HepG2 (cell line): Measurements from ENCODE around the gene RPS2. TPM values are rescaled to one million over a fixed set of nuclear protein-coding genes. Genes with fewer than 3 reads are reported as not detected.
A peak's percentile ranks its signal among the peaks of the same experiment; 100 is the strongest.

Source experiments
- BHLHE40 ChIP-seq: IDR thresholded peaks from 2 replicates; pipeline ENCODE4 v1.6.1; 2011; ENCODE audit warnings: low read length, improper control_type of control experiment
- CCDC6 ChIP-seq: sonication (generic); formaldehyde crosslinking; IDR thresholded peaks from 2 replicates; pipeline ENCODE4 v1.8.1; 2022; ENCODE audit warnings: mild to moderate bottlenecking, missing genetic modification reagents, moderate library complexity
- DNMT3B ChIP-seq: conservative IDR thresholded peaks from 2 replicates; pipeline ENCODE4 v1.6.1; 2016; ENCODE audit warnings: missing biosample characterization, control low read depth
- MEIS2 ChIP-seq: sonication (generic); formaldehyde crosslinking; IDR thresholded peaks from 2 replicates; pipeline ENCODE4 v1.9.0; 2021; ENCODE audit warnings: mild to moderate bottlenecking, missing genetic modification reagents
- POLR2A ChIP-seq, 2 experiments: IDR thresholded peaks; 2 replicates each; pipeline ENCODE4 v1.6.1; 2011; ENCODE audit warnings: low read depth in 2 of 2, low read length in 2 of 2, mild to moderate bottlenecking in 1 of 2, moderate library complexity in 1 of 2; ENCODE audit not compliant: insufficient read depth in 1 of 2
- PPARG ChIP-seq: conservative IDR thresholded peaks from 2 replicates; pipeline ENCODE4 v1.6.1; 2016; ENCODE audit warnings: missing biosample characterization, missing genetic modification reagents
- SIN3B ChIP-seq: fragments of 150-350 bp; IDR thresholded peaks from 2 replicates; pipeline ENCODE4 v1.6.1; 2014; ENCODE audit warnings: low read length
- SNAPC2 ChIP-seq: sonication (generic); formaldehyde crosslinking; IDR thresholded peaks from 2 replicates; pipeline ENCODE4 v1.8.1; 2022; ENCODE audit warnings: mild to moderate bottlenecking, missing genetic modification reagents
- SP5 ChIP-seq: IDR thresholded peaks from 2 replicates; pipeline ENCODE4 v1.6.1; 2016; ENCODE audit warnings: low read depth, borderline replicate concordance
- ZBTB21 ChIP-seq: sonication (generic); formaldehyde crosslinking; IDR thresholded peaks from 2 replicates; pipeline ENCODE4 v1.4.0; 2020; ENCODE audit warnings: missing genetic modification reagents
- ZIK1 ChIP-seq: sonication (generic); formaldehyde crosslinking; IDR thresholded peaks from 2 replicates; pipeline ENCODE4 v1.5.0; 2020; ENCODE audit warnings: mild to moderate bottlenecking, low read depth, missing genetic modification reagents, borderline replicate concordance
- ZNF282 ChIP-seq: fragments of 450-650 bp; IDR thresholded peaks from 2 replicates; pipeline ENCODE4 v1.6.1; 2018; ENCODE audit not compliant: partially characterized antibody
- ZNF335 ChIP-seq: sonication (generic); formaldehyde crosslinking; IDR thresholded peaks from 2 replicates; pipeline ENCODE4 v1.4.0; 2020; ENCODE audit warnings: missing genetic modification reagents
- ZNF605 ChIP-seq: sonication (generic); formaldehyde crosslinking; IDR thresholded peaks from 2 replicates; pipeline ENCODE4 v1.8.0; 2022; ENCODE audit warnings: mild to moderate bottlenecking, missing genetic modification reagents
- ZNF713 ChIP-seq: sonication (generic); formaldehyde crosslinking; IDR thresholded peaks from 2 replicates; pipeline ENCODE4 v1.4.0; 2020; ENCODE audit warnings: mild to moderate bottlenecking, missing genetic modification reagents
- ZNF772 ChIP-seq: sonication (generic); formaldehyde crosslinking; IDR thresholded peaks from 2 replicates; pipeline ENCODE4 v1.5.0; 2020; ENCODE audit warnings: mild to moderate bottlenecking, missing genetic modification reagents
- ZSCAN30 ChIP-seq: sonication (generic); formaldehyde crosslinking; IDR thresholded peaks from 2 replicates; pipeline ENCODE4 v1.5.0; 2020; ENCODE audit warnings: mild to moderate bottlenecking, missing genetic modification reagents
- polyA plus RNA-seq, 8 experiments: library from polyadenylated mRNA; depleted of rRNA in 3 of 8; stranded (reverse) in 7 of 8; unstranded in 1 of 8; fragments of >200 nt; fragmentation: Illumina TruSeq in 4 of 8; extraction: Trizol in 4 of 8; gene quantifications; 2 replicates each; pipeline versions ENCODE4 v1.2.1 to v1.2.3, GENCODE V29; 2011 to 2016; ENCODE audit warnings: low read depth in 4 of 8, missing spikeins in 1 of 8, mixed read lengths in 1 of 8; ENCODE audit not compliant: insufficient read depth in 1 of 8
- total RNA-seq, 5 experiments: library from RNA; depleted of rRNA; stranded (reverse); fragments of >200 nt; fragmentation: Illumina TruSeq; extraction: Trizol; gene quantifications; 2 replicates each; pipeline ENCODE4 v1.2.3, GENCODE V29; 2016; ENCODE audit warnings: low read depth in 1 of 5
- TF ChIP-seq, protein P1 (sequence below): sonication (generic); formaldehyde crosslinking; IDR thresholded peaks from 2 replicates; pipeline ENCODE4 v1.4.0; 2020; ENCODE audit warnings: mild to moderate bottlenecking, missing genetic modification reagents, borderline replicate concordance
- TF ChIP-seq, protein P2 (sequence below): sonication (generic); formaldehyde crosslinking; IDR thresholded peaks from 2 replicates; pipeline ENCODE4 v1.8.1; 2023; ENCODE audit warnings: mild to moderate bottlenecking, moderate library complexity, missing genetic modification reagents
- TF ChIP-seq, protein P3 (sequence below): sonication (generic); formaldehyde crosslinking; IDR thresholded peaks from 2 replicates; pipeline ENCODE4 v1.4.0; 2020; ENCODE audit warnings: mild to moderate bottlenecking, low read depth, missing genetic modification reagents
- TF ChIP-seq, protein P4 (sequence below): sonication (generic); formaldehyde crosslinking; IDR thresholded peaks from 2 replicates; pipeline ENCODE4 v1.8.0; 2023; ENCODE audit warnings: mild to moderate bottlenecking, missing genetic modification reagents

The RPS2 gene
- total and polyA plus RNA-seq, 2 of the 13 experiments (the other 11 are each of a cell fraction or from before 2014, with no cell fraction given), result 1,908 to 4,514 TPM

GRCh38 chr16:1963806-1964505 is 670 bp downstream of the RPS2 start (continued):
- TF ChIP-seq, protein P1, sequence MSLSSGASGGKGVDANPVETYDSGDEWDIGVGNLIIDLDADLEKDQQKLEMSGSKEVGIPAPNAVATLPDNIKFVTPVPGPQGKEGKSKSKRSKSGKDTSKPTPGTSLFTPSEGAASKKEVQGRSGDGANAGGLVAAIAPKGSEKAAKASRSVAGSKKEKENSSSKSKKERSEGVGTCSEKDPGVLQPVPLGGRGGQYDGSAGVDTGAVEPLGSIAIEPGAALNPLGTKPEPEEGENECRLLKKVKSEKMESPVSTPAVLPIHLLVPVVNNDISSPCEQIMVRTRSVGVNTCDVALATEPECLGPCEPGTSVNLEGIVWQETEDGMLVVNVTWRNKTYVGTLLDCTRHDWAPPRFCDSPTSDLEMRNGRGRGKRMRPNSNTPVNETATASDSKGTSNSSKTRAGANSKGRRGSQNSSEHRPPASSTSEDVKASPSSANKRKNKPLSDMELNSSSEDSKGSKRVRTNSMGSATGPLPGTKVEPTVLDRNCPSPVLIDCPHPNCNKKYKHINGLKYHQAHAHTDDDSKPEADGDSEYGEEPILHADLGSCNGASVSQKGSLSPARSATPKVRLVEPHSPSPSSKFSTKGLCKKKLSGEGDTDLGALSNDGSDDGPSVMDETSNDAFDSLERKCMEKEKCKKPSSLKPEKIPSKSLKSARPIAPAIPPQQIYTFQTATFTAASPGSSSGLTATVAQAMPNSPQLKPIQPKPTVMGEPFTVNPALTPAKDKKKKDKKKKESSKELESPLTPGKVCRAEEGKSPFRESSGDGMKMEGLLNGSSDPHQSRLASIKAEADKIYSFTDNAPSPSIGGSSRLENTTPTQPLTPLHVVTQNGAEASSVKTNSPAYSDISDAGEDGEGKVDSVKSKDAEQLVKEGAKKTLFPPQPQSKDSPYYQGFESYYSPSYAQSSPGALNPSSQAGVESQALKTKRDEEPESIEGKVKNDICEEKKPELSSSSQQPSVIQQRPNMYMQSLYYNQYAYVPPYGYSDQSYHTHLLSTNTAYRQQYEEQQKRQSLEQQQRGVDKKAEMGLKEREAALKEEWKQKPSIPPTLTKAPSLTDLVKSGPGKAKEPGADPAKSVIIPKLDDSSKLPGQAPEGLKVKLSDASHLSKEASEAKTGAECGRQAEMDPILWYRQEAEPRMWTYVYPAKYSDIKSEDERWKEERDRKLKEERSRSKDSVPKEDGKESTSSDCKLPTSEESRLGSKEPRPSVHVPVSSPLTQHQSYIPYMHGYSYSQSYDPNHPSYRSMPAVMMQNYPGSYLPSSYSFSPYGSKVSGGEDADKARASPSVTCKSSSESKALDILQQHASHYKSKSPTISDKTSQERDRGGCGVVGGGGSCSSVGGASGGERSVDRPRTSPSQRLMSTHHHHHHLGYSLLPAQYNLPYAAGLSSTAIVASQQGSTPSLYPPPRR (CRISPR knock-in tag), result no peak
- TF ChIP-seq SNAPC2 (CRISPR knock-in tag) (peak; percentile 85), ZNF772 (CRISPR knock-in tag) (no peak), MEIS2 (CRISPR knock-in tag) (no peak), ZBTB21 (CRISPR knock-in tag) (no peak), ZNF605 (CRISPR knock-in tag) (0 out of 2 replicates have a peak, but pooled peaks have one; percentile 5), POLR2A (IDR thresholded peaks at IDR 0.05; ENCODE audit: insufficient read depth in 1 of 2, low read depth in 2 of 2, low read length in 2 of 2) (0 out of 4 replicates have a peak, but pooled peaks of 1 of the 2 experiments have one; percentile 24), ZNF282 (no peak), ZSCAN30 (no peak), ZNF335 (CRISPR knock-in tag) (0 out of 2 replicates have a peak, but pooled peaks have one; percentile 2), DNMT3B (no peak), BHLHE40 (no peak), ZNF713 (CRISPR knock-in tag) (no peak), CCDC6 (CRISPR knock-in tag) (no peak), ZIK1 (CRISPR knock-in tag) (no peak), SP5 (CRISPR knock-in tag) (no peak), SIN3B (no peak), PPARG (CRISPR knock-in tag) (no peak)
- TF ChIP-seq, protein P2, sequence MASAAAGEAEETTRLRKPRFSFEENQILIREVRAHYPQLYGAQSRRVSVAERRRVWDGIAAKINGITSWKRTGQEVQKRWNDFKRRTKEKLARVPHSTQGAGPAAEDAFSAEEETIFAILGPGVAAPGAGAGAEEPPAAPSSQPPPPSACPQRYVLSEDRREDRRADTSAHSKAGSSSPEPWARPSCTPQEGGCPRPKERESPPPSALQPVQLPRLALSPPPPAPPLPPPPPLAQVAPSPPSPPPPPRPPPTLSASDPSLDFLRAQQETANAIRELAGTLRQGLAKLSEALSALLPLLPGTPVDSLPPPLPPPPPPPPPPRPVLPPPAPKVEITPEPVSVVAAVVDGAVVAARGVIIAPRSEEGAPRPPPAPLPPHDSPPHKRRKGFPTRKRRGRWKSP (CRISPR knock-in tag), result 0 out of 2 replicates have a peak, but pooled peaks have one; percentile 16
- TF ChIP-seq, protein P3, sequence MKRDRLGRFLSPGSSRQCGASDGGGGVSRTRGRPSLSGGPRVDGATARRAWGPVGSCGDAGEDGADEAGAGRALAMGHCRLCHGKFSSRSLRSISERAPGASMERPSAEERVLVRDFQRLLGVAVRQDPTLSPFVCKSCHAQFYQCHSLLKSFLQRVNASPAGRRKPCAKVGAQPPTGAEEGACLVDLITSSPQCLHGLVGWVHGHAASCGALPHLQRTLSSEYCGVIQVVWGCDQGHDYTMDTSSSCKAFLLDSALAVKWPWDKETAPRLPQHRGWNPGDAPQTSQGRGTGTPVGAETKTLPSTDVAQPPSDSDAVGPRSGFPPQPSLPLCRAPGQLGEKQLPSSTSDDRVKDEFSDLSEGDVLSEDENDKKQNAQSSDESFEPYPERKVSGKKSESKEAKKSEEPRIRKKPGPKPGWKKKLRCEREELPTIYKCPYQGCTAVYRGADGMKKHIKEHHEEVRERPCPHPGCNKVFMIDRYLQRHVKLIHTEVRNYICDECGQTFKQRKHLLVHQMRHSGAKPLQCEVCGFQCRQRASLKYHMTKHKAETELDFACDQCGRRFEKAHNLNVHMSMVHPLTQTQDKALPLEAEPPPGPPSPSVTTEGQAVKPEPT (CRISPR knock-in tag), result no peak
- TF ChIP-seq, protein P4, sequence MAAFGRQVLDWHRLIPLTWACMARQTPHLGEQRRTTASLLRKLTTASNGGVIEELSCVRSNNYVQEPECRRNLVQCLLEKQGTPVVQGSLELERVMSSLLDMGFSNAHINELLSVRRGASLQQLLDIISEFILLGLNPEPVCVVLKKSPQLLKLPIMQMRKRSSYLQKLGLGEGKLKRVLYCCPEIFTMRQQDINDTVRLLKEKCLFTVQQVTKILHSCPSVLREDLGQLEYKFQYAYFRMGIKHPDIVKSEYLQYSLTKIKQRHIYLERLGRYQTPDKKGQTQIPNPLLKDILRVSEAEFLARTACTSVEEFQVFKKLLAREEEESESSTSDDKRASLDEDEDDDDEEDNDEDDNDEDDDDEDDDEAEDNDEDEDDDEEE (CRISPR knock-in tag), result no peak
